SK-N-SH (cell line): ENCODE measurements around the gene STIP1. TPM values are rescaled to one million over a fixed set of nuclear protein-coding genes. Genes with fewer than 3 reads are reported as not detected.
A peak's percentile ranks its signal among the peaks of the same experiment; 100 is the strongest.

ENCODE experiments used
- CTCF ChIA-PET: fragments of 300-600, 350-600 bp; formaldehyde crosslinking; extraction: SDS; loops from one replicate; lab custom pipeline; 2021; lab: Yijun Ruan, JAX
- POLR2A ChIA-PET: fragments of 350-600 bp; sonication (Branson Sonifier 250); formaldehyde crosslinking; extraction: SDS; loops from one replicate; lab custom pipeline; 2020; ENCODE audit warnings: antibody characterized with exemption, inconsistent platforms; lab: Yijun Ruan, JAX
- DNase-seq: peaks from one replicate; pipeline ENCODE4 v3.0.0; 2012
- H2AFZ ChIP-seq: fragments of 200-600 bp; sonication (generic); 2 replicates; pipeline ENCODE4 v1.8.1; 2016; ENCODE audit warnings: antibody characterized with exemption, mild to moderate bottlenecking, low read depth
- H3F3A ChIP-seq: fragments of 200-600 bp; sonication (generic); replicated peaks from 2 replicates; pipeline ENCODE3; 2016; ENCODE audit warnings: antibody characterized with exemption, mild to moderate bottlenecking; ENCODE audit not compliant: insufficient read depth
- H3K27ac ChIP-seq, 2 experiments: fragments of 200-500 bp in 1 of 2; fragments of 200-600 bp in 1 of 2; sonication (Bioruptor generic) in 1 of 2; sonication (generic), shearing (Covaris generic) in 1 of 2; 2 replicates each; pipeline versions ENCODE4 v1.5.1 to v1.6.1; 2014 to 2016; ENCODE audit warnings: low read depth in 2 of 2, inconsistent platforms in 1 of 2, low read length in 1 of 2, mild to moderate bottlenecking in 1 of 2, mixed read lengths in 1 of 2
- H3K27me3 ChIP-seq: fragments of 200-600 bp; sonication (generic), shearing (Covaris generic); 2 replicates; pipeline ENCODE4 v1.6.1; 2016; ENCODE audit warnings: mixed run types; ENCODE audit not compliant: insufficient read depth
- H3K36me3 ChIP-seq, 2 experiments: fragments of 200-500 bp in 1 of 2; fragments of 200-600 bp in 1 of 2; sonication (Bioruptor generic) in 1 of 2; sonication (generic) in 1 of 2; replicated peaks in 1 of 2; 2 replicates each; pipeline versions ENCODE3 to v1.5.1; 2014 to 2016; ENCODE audit warnings: low read length in 1 of 2, mild to moderate bottlenecking in 1 of 2; ENCODE audit not compliant: insufficient read depth in 2 of 2, control insufficient read depth in 1 of 2
- H3K4me1 ChIP-seq, 2 experiments: fragments of 200-500 bp in 1 of 2; fragments of 200-600 bp in 1 of 2; sonication (Bioruptor generic) in 1 of 2; sonication (generic), shearing (Covaris generic) in 1 of 2; 2 replicates each; pipeline versions ENCODE4 v1.5.1 to v1.6.1; 2014 to 2016; ENCODE audit warnings: low read depth in 1 of 2, low read length in 1 of 2, mixed run types in 1 of 2; ENCODE audit not compliant: insufficient read depth in 2 of 2, control insufficient read depth in 1 of 2
- H3K4me2 ChIP-seq: fragments of 200-600 bp; sonication (generic), shearing (Covaris generic); 2 replicates; pipeline ENCODE4 v1.6.1; 2017; ENCODE audit warnings: mixed run types
- H3K4me3 ChIP-seq, 2 experiments: fragments of 200-500 bp in 1 of 2; fragments of 200-600 bp in 1 of 2; sonication (Bioruptor generic) in 1 of 2; sonication (generic), shearing (Covaris generic) in 1 of 2; 2 replicates each; pipeline versions ENCODE4 v1.5.1 to v1.8.1; 2014 to 2016; ENCODE audit warnings: low read depth in 2 of 2, inconsistent platforms in 1 of 2, low read length in 1 of 2, mild to moderate bottlenecking in 1 of 2, mixed read lengths in 1 of 2, moderate library complexity in 1 of 2
- H3K79me2 ChIP-seq: fragments of 200-600 bp; sonication (generic); 2 replicates; pipeline ENCODE4 v1.8.1; 2017; ENCODE audit warnings: mild to moderate bottlenecking; ENCODE audit not compliant: insufficient read depth
- H3K9ac ChIP-seq: fragments of 200-600 bp; sonication (generic); 2 replicates; pipeline ENCODE4 v1.6.1; 2017; ENCODE audit warnings: mixed run types
- H3K9me2 ChIP-seq: fragments of 200-600 bp; sonication (generic); 2 replicates; pipeline ENCODE4 v1.6.1; 2017; ENCODE audit warnings: mixed run types
- H3K9me3 ChIP-seq: fragments of 200-600 bp; sonication (generic); 2 replicates; pipeline ENCODE4 v1.6.1; 2017; ENCODE audit warnings: mixed run types, mild to moderate bottlenecking, moderate library complexity
- H4K20me1 ChIP-seq: fragments of 200-600 bp; sonication (generic); 2 replicates; pipeline ENCODE4 v1.6.1; 2017; ENCODE audit warnings: mild to moderate bottlenecking, mixed run types; ENCODE audit not compliant: insufficient read depth
- CHD2 ChIP-seq: fragments of 150-350 bp; IDR thresholded peaks from 2 replicates; pipeline ENCODE4 v1.6.1; 2018; ENCODE audit warnings: low read length; ENCODE audit not compliant: partially characterized antibody
- ELF1 ChIP-seq: IDR thresholded peaks from 2 replicates; pipeline ENCODE4 v1.4.0; 2012
- EP300 ChIP-seq, 2 experiments: IDR thresholded peaks; 2 replicates each; pipeline versions ENCODE4 v1.4.0 to v1.6.1; 2012; ENCODE audit warnings: borderline replicate concordance in 1 of 2, low read depth in 1 of 2, low read length in 1 of 2
- EZH2phosphoT487 ChIP-seq: fragments of 200-600 bp; sonication (generic); IDR thresholded peaks from 2 replicates; pipeline ENCODE4 v1.6.1; 2017; ENCODE audit warnings: low read depth, mixed run types, mild to moderate bottlenecking, antibody characterized with exemption, moderate library complexity, borderline replicate concordance
- FOSL2 ChIP-seq: IDR thresholded peaks from 2 replicates; pipeline ENCODE4 v1.4.0; 2012; ENCODE audit warnings: low read depth, mild to moderate bottlenecking, moderate library complexity, borderline replicate concordance
- FOXJ3 ChIP-seq: sonication (generic); formaldehyde crosslinking; IDR thresholded peaks from 2 replicates; pipeline ENCODE4 v1.5.1; 2020; ENCODE audit warnings: mild to moderate bottlenecking, missing genetic modification reagents
- FOXM1 ChIP-seq: IDR thresholded peaks from 2 replicates; pipeline ENCODE4 v1.4.0; 2012; ENCODE audit warnings: low read depth, mild to moderate bottlenecking
- MEF2A ChIP-seq: IDR thresholded peaks from 2 replicates; pipeline ENCODE4 v1.4.0; 2012; ENCODE audit warnings: low read depth, borderline replicate concordance
- MXI1 ChIP-seq: IDR thresholded peaks from 2 replicates; pipeline ENCODE4 v1.6.1; 2012; ENCODE audit warnings: mild to moderate bottlenecking, low read depth, low read length, improper control_type of control experiment
- NFIC ChIP-seq: IDR thresholded peaks from 2 replicates; pipeline ENCODE4 v1.4.0; 2012; ENCODE audit warnings: borderline replicate concordance
- NRF1 ChIP-seq: IDR thresholded peaks from 2 replicates; pipeline ENCODE4 v1.6.1; 2012; ENCODE audit warnings: low read depth, mild to moderate bottlenecking, low read length
- POLR2AphosphoS5 ChIP-seq: IDR thresholded peaks from 2 replicates; pipeline ENCODE4 v1.6.1; 2012; ENCODE audit warnings: low read depth, low read length
- RAD21 ChIP-seq: IDR thresholded peaks from 2 replicates; pipeline ENCODE4 v1.6.1; 2012; ENCODE audit warnings: mild to moderate bottlenecking, low read length
- RCOR1 ChIP-seq: fragments of 150-350 bp; IDR thresholded peaks from 2 replicates; pipeline ENCODE4 v1.6.1; 2017; ENCODE audit warnings: antibody characterized with exemption, low read length
- RFX5 ChIP-seq: IDR thresholded peaks from 2 replicates; pipeline ENCODE4 v1.6.1; 2012; ENCODE audit warnings: mild to moderate bottlenecking, improper control_type of control experiment, low read length
- RXRA ChIP-seq: IDR thresholded peaks from 2 replicates; pipeline ENCODE4 v1.4.0; 2012; ENCODE audit warnings: low read depth, mild to moderate bottlenecking, borderline replicate concordance
- SMC3 ChIP-seq: IDR thresholded peaks from 2 replicates; pipeline ENCODE4 v1.6.1; 2012; ENCODE audit warnings: low read depth, low read length, improper control_type of control experiment
- TAF1 ChIP-seq: IDR thresholded peaks from 2 replicates; pipeline ENCODE4 v1.6.1; 2012; ENCODE audit warnings: low read depth, mild to moderate bottlenecking, low read length, moderate library complexity, borderline replicate concordance
- YY1 ChIP-seq: IDR thresholded peaks from 2 replicates; pipeline ENCODE4 v1.4.0; 2012; ENCODE audit warnings: low read depth, mild to moderate bottlenecking
- WGBS: methylation state at CpG from one replicate; pipeline ENCODE4 v1.1.6; 2017; ENCODE audit warnings: low lambda C conversion rate; 5-methylcytosine and 5-hydroxymethylcytosine counted together
- polyA plus RNA-seq, 3 experiments: library from polyadenylated mRNA; depleted of rRNA; stranded (reverse); fragments of >200 nt; gene quantifications; 2 replicates each; pipeline ENCODE4 v1.2.3, GENCODE V29; 2012
- TF ChIP-seq, protein P1 (sequence below): IDR thresholded peaks from 2 replicates; pipeline ENCODE4 v1.4.0; 2012; ENCODE audit warnings: low read depth, borderline replicate concordance
- TF ChIP-seq, protein P2 (sequence below): IDR thresholded peaks from 2 replicates; pipeline ENCODE4 v1.4.0; 2012; ENCODE audit warnings: low read depth
- TF ChIP-seq, protein P3 (sequence below): fragments of 150-350 bp; IDR thresholded peaks from 2 replicates; pipeline ENCODE4 v1.6.1; 2017; ENCODE audit warnings: antibody characterized with exemption, low read length, low read depth, borderline replicate concordance
- TF ChIP-seq, protein P4 (sequence below): IDR thresholded peaks from 2 replicates; pipeline ENCODE4; 2012

The STIP1 gene
- polyA plus RNA-seq, 1 of the 3 experiments (the other 2 are of a cell fraction): 163 TPM

DNA sequence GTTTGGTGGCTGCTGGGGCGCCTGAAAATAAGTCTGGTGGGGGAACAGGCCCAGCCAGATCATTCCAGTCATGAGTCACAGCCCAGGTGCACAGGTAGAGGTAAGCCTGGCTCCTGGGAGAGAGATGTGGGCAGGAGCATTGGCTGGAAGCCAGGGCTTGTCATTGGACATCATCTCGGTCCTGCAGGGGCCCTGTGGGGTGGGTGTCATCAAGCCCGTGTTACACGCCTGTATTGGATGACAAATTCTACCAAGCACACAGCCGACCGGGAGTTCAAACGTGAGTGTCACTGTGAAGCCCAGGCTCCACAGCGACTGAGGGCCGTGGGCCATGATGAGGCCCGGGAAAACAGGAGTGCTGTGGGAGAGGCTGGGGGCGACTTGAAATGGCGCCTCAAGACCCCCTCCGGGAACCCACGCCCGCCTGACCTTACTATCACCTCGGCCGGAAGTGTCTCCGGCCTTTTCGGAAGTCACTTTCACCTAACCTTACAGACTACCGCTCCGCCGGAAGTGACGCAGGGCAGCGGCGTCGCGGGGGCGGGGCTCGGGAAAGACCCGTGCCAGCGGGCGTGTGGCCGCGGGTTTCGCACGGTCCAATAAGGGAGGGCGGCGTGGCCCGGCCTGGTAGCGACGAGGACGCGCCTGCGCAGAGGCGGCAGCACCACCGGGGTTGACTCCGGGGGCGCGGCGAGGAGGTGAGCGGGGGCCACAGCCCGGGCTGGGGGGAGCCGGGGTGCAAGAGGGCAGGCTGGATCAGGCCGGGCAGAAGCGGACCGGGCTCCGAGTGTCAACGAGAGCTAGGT lies 54.7 kb downstream of the STIP1 start, which contains the start of gene FKBP2 (continued):
- TF ChIP-seq CHD2 (peak; percentile 21), RCOR1 (no peak), FOXM1 (peak; percentile 84), MEF2A (no peak), MXI1 (peak; percentile 54; the same call in 1 of the 2 replicates), ELF1 (peak; percentile 74), TAF1 (peak; percentile 91; the same call in 1 of the 2 replicates), YY1 (no peak), RXRA (peak; percentile 52; the same call in 1 of the 2 replicates), FOSL2 (no peak), NFIC (peak; percentile 36)
- TF ChIP-seq, protein P1, sequence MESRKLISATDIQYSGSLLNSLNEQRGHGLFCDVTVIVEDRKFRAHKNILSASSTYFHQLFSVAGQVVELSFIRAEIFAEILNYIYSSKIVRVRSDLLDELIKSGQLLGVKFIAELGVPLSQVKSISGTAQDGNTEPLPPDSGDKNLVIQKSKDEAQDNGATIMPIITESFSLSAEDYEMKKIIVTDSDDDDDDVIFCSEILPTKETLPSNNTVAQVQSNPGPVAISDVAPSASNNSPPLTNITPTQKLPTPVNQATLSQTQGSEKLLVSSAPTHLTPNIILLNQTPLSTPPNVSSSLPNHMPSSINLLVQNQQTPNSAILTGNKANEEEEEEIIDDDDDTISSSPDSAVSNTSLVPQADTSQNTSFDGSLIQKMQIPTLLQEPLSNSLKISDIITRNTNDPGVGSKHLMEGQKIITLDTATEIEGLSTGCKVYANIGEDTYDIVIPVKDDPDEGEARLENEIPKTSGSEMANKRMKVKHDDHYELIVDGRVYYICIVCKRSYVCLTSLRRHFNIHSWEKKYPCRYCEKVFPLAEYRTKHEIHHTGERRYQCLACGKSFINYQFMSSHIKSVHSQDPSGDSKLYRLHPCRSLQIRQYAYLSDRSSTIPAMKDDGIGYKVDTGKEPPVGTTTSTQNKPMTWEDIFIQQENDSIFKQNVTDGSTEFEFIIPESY: no peak
- TF ChIP-seq, all 33 proteins: peak for 13

DNA sequence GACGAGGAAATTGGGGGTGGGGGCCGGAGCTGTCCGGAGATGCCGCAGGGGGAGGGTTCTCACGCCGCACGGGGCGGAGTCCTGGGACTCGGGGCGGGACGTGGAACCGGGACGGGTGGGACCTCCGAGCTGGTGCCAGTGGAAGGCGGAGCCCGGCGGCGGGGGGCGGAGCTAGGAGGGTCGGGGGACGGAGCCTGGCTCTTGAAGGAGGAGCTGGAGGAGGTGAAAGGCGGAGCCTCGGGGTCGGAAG lies 55.2 kb downstream of the STIP1 start:
- H3K27me3 ChIP-seq: no peaks in the 10 kb centered on the region
- H3K27ac ChIP-seq: peak overlapping the region; percentile 94 to 98
- peak overlapping the region; percentile 64 to 92 for H3K4me3 ChIP-seq
- POLR2A ChIA-PET: interaction anchor here (0.6 to 12.4 kb wide), 11 partner anchors 8 to 152 kb away, joined by 3 to 112 read pairs (median 4); partner anchors contain the start of genes BAD, DNAJC4, ESRRA and GPR137
- CTCF ChIA-PET: interaction anchor here (0.6 to 3.3 kb wide), 2 partner anchors 10 to 89 kb away, joined by 3 to 17 read pairs; partner anchors contain the start of gene PLCB3
- H3K9ac ChIP-seq: peak overlapping the region; percentile 83
- no peaks in the 10 kb centered on the region for H3K9me3 ChIP-seq
- H3K4me1 ChIP-seq: peaks cover 15 to 38% of the 10 kb centered on the region in 2 experiments; a peak in 2 of 4 replicates
- 4% methylated on average over 15 of the region's 24 CpGs for WGBS
- DNase-seq: no peak
- peaks cover 10 to 32% of the 10 kb centered on the region in 2 experiments for H3K36me3 ChIP-seq
- H2AFZ ChIP-seq: peak overlapping the region; percentile 63; the same call in 1 of the 2 replicates
- peaks cover 28% of the 10 kb centered on the region for H3F3A ChIP-seq
- no peaks in the 10 kb centered on the region for H3K9me2 ChIP-seq
- peak overlapping the region; percentile 93 for H3K4me2 ChIP-seq
- H4K20me1 ChIP-seq: no peaks in the 10 kb centered on the region
- peaks cover 46% of the 10 kb centered on the region for H3K79me2 ChIP-seq
- TF ChIP-seq, protein P2, sequence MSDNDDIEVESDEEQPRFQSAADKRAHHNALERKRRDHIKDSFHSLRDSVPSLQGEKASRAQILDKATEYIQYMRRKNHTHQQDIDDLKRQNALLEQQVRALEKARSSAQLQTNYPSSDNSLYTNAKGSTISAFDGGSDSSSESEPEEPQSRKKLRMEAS: no peak
- TF ChIP-seq NRF1 (no peak), EP300 (IDR thresholded peaks at IDR 0.05; ENCODE audit: borderline replicate concordance in 1 of 2, low read depth in 1 of 2, low read length in 1 of 2) (no peak), POLR2AphosphoS5 (no peak), SMC3 (no peak), EZH2phosphoT487 (no peak), NFIC (no peak), CHD2 (no peak), RCOR1 (no peak), RAD21 (no peak), MXI1 (no peak), MEF2A (no peak), RFX5 (no peak), FOXJ3 (CRISPR knock-in tag) (no peak)
- TF ChIP-seq, protein P3, sequence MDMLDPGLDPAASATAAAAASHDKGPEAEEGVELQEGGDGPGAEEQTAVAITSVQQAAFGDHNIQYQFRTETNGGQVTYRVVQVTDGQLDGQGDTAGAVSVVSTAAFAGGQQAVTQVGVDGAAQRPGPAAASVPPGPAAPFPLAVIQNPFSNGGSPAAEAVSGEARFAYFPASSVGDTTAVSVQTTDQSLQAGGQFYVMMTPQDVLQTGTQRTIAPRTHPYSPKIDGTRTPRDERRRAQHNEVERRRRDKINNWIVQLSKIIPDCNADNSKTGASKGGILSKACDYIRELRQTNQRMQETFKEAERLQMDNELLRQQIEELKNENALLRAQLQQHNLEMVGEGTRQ: no peak
- TF ChIP-seq, protein P4, sequence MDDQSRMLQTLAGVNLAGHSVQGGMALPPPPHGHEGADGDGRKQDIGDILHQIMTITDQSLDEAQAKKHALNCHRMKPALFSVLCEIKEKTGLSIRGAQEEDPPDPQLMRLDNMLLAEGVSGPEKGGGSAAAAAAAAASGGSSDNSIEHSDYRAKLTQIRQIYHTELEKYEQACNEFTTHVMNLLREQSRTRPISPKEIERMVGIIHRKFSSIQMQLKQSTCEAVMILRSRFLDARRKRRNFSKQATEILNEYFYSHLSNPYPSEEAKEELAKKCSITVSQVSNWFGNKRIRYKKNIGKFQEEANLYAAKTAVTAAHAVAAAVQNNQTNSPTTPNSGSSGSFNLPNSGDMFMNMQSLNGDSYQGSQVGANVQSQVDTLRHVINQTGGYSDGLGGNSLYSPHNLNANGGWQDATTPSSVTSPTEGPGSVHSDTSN: no peak
- TF ChIP-seq, protein P1: no peak
